SK-N-SH treated with all-trans-retinoic acid at 6 μM for 48 hours (cell line): ENCODE measurements around the gene HEXIM1.

Experiments used
- ATAC-seq: fragments of 200-7000 bp; cut with Tn5 transposase; 3 replicates; pipeline ENCODE4 v1.9.1; 2020; ENCODE audit warnings: mild to moderate bottlenecking, moderate library complexity
- ARNTL ChIP-seq: fragments of 450-650 bp; formaldehyde crosslinking; IDR thresholded peaks from 2 replicates; pipeline ENCODE4 v1.5.0; 2020; ENCODE audit warnings: low read depth, mild to moderate bottlenecking, moderate library complexity, borderline replicate concordance
- BACH2 ChIP-seq: fragments of 250-450 bp; sonication (Bioruptor Pico); IDR thresholded peaks from 2 replicates; pipeline ENCODE4 v1.9.0; 2021; ENCODE audit warnings: mild to moderate bottlenecking, borderline replicate concordance
- ESRRG ChIP-seq: fragments of 250-450 bp; sonication (Bioruptor Pico); IDR thresholded peaks from 2 replicates; pipeline ENCODE4 v1.6.1; 2021; ENCODE audit warnings: mild to moderate bottlenecking
- GLIS3 ChIP-seq: fragments of 250-450 bp; sonication (Bioruptor Pico); IDR thresholded peaks from 2 replicates; pipeline ENCODE4 v1.5.0; 2020; ENCODE audit warnings: mild to moderate bottlenecking, moderate library complexity
- ISL1 ChIP-seq: fragments of 250-450 bp; sonication (Bioruptor Pico); IDR thresholded peaks from 2 replicates; pipeline ENCODE4 v2.1.2; 2022; ENCODE audit warnings: mild to moderate bottlenecking, moderate library complexity
- OSR1 ChIP-seq: fragments of 250-450 bp; sonication (Bioruptor Pico); IDR thresholded peaks from 2 replicates; pipeline ENCODE4 v1.8.0; 2022; ENCODE audit warnings: moderate library complexity, mild to moderate bottlenecking, inconsistent platforms
- RARB ChIP-seq: fragments of 250-450 bp; sonication (Bioruptor Pico); IDR thresholded peaks from 2 replicates; pipeline ENCODE4 v1.8.0; 2021; ENCODE audit warnings: mild to moderate bottlenecking, moderate library complexity
- SNAI2 ChIP-seq: fragments of 250-450 bp; sonication (Bioruptor Pico); IDR thresholded peaks from 2 replicates; pipeline ENCODE4 v1.5.0; 2020; ENCODE audit warnings: mild to moderate bottlenecking, moderate library complexity
- TCF4 ChIP-seq: fragments of 250-450 bp; sonication (Bioruptor Pico); IDR thresholded peaks from 2 replicates; pipeline ENCODE4 v1.8.0; 2021; ENCODE audit warnings: mild to moderate bottlenecking, moderate library complexity, borderline replicate concordance
- TOX ChIP-seq: fragments of 250-450 bp; sonication (Bioruptor Pico); IDR thresholded peaks from 2 replicates; pipeline ENCODE4 v1.8.0; 2021; ENCODE audit warnings: mild to moderate bottlenecking, moderate library complexity, borderline replicate concordance
- ZC3H10 ChIP-seq: fragments of 250-450 bp; sonication (Bioruptor Pico); IDR thresholded peaks from 2 replicates; pipeline ENCODE4 v1.5.1; 2021; ENCODE audit warnings: mild to moderate bottlenecking, moderate library complexity
- ZFP30 ChIP-seq: fragments of 450-650 bp; formaldehyde crosslinking; IDR thresholded peaks from 2 replicates; pipeline ENCODE4 v1.5.0; 2022; ENCODE audit warnings: mild to moderate bottlenecking, moderate library complexity
- ZNF565 ChIP-seq: fragments of 450-650 bp; formaldehyde crosslinking; conservative IDR thresholded peaks from 2 replicates; pipeline ENCODE4 v1.5.0; 2020; ENCODE audit warnings: low read depth, mild to moderate bottlenecking, moderate library complexity
- ZNF70 ChIP-seq: fragments of 450-650 bp; formaldehyde crosslinking; IDR thresholded peaks from 2 replicates; pipeline ENCODE4 v1.5.0; 2020; ENCODE audit warnings: mild to moderate bottlenecking, moderate library complexity
- ZNF8 ChIP-seq: fragments of 450-650 bp; formaldehyde crosslinking; IDR thresholded peaks from 2 replicates; pipeline ENCODE4 v1.5.0; 2020; ENCODE audit warnings: mild to moderate bottlenecking, moderate library complexity
- TF ChIP-seq, protein P1 (sequence below): fragments of 250-450 bp; sonication (Bioruptor Pico); IDR thresholded peaks from 2 replicates; pipeline ENCODE4 v1.5.1; 2021; ENCODE audit warnings: mild to moderate bottlenecking, moderate library complexity
- TF ChIP-seq, protein P2 (sequence below): fragments of 250-450 bp; sonication (Bioruptor Pico); IDR thresholded peaks from 2 replicates; pipeline ENCODE4 v1.8.0; 2020; ENCODE audit warnings: mild to moderate bottlenecking, moderate library complexity, borderline replicate concordance
- TF ChIP-seq, protein P3 (sequence below): fragments of 250-450 bp; sonication (Bioruptor Pico); IDR thresholded peaks from 2 replicates; pipeline ENCODE4 v1.5.1; 2020; ENCODE audit warnings: low read depth, mild to moderate bottlenecking, moderate library complexity
- TF ChIP-seq, protein P4 (sequence below): fragments of 250-450 bp; sonication (Bioruptor Pico); IDR thresholded peaks from 2 replicates; pipeline ENCODE4 v1.5.0; 2020; ENCODE audit warnings: mild to moderate bottlenecking, moderate library complexity

The HEXIM1 gene

DNA sequence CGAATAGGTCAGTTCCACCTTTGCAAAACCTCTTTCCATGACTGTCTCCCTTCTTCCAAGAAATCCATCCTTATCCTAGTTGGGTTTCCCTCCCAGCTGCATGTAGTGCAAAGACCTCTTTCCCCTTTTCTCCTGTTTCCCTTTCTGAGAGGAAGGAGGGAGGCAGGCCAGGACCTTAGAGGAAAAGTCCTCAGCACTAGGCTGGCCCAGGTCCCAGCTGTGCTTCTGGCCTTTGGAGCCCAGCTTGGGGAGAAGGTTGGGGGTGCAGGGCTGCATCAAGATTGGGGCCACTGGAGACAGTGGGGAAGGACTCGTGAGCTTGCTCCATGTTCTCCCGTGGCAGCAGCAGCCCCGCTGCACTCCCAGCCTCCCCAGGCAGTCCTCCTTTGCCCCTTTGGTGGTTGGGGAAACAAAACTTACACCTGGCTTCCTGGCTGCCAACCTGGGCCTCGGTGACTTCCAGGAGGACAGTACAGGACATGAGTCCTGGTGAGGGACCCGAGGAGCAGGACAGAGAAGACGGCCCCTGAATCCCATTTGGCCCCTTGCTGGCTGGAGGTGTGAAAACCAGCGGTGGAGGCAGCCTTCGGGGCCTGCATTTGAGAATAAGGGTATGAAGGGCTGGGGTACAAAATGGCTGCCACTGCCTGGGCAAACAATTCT lies 13.9 kb downstream of the HEXIM1 start:
- peak; percentile 2; the same call in 1 of the 3 replicates for ATAC-seq
- no peak for TF ChIP-seq GLIS3 (CRISPR knock-in tag)
- TF ChIP-seq, protein P1, sequence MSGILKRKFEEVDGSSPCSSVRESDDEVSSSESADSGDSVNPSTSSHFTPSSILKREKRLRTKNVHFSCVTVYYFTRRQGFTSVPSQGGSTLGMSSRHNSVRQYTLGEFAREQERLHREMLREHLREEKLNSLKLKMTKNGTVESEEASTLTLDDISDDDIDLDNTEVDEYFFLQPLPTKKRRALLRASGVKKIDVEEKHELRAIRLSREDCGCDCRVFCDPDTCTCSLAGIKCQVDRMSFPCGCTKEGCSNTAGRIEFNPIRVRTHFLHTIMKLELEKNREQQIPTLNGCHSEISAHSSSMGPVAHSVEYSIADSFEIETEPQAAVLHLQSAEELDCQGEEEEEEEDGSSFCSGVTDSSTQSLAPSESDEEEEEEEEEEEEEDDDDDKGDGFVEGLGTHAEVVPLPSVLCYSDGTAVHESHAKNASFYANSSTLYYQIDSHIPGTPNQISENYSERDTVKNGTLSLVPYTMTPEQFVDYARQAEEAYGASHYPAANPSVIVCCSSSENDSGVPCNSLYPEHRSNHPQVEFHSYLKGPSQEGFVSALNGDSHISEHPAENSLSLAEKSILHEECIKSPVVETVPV (CRISPR knock-in tag) = no peak
- no peak for TF ChIP-seq ZC3H10 (CRISPR knock-in tag)
- no peak for TF ChIP-seq ZNF70 (CRISPR knock-in tag)
- TF ChIP-seq TOX (CRISPR knock-in tag) = no peak
- TF ChIP-seq OSR1 (CRISPR knock-in tag) = no peak
- no peak for TF ChIP-seq RARB (CRISPR knock-in tag)
- no peak for TF ChIP-seq ZNF8 (CRISPR knock-in tag)
- TF ChIP-seq ISL1 (CRISPR knock-in tag) = no peak
- no peak for TF ChIP-seq SNAI2 (CRISPR knock-in tag)
- TF ChIP-seq ESRRG = no peak
- no peak for TF ChIP-seq ZFP30 (CRISPR knock-in tag)
- TF ChIP-seq, protein P2, sequence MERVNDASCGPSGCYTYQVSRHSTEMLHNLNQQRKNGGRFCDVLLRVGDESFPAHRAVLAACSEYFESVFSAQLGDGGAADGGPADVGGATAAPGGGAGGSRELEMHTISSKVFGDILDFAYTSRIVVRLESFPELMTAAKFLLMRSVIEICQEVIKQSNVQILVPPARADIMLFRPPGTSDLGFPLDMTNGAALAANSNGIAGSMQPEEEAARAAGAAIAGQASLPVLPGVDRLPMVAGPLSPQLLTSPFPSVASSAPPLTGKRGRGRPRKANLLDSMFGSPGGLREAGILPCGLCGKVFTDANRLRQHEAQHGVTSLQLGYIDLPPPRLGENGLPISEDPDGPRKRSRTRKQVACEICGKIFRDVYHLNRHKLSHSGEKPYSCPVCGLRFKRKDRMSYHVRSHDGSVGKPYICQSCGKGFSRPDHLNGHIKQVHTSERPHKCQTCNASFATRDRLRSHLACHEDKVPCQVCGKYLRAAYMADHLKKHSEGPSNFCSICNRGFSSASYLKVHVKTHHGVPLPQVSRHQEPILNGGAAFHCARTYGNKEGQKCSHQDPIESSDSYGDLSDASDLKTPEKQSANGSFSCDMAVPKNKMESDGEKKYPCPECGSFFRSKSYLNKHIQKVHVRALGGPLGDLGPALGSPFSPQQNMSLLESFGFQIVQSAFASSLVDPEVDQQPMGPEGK = no peak
- TF ChIP-seq, protein P3, sequence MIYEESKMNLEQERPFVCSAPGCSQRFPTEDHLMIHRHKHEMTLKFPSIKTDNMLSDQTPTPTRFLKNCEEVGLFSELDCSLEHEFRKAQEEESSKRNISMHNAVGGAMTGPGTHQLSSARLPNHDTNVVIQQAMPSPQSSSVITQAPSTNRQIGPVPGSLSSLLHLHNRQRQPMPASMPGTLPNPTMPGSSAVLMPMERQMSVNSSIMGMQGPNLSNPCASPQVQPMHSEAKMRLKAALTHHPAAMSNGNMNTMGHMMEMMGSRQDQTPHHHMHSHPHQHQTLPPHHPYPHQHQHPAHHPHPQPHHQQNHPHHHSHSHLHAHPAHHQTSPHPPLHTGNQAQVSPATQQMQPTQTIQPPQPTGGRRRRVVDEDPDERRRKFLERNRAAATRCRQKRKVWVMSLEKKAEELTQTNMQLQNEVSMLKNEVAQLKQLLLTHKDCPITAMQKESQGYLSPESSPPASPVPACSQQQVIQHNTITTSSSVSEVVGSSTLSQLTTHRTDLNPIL (CRISPR knock-in tag) = no peak
- no peak for TF ChIP-seq BACH2 (CRISPR knock-in tag)

DNA sequence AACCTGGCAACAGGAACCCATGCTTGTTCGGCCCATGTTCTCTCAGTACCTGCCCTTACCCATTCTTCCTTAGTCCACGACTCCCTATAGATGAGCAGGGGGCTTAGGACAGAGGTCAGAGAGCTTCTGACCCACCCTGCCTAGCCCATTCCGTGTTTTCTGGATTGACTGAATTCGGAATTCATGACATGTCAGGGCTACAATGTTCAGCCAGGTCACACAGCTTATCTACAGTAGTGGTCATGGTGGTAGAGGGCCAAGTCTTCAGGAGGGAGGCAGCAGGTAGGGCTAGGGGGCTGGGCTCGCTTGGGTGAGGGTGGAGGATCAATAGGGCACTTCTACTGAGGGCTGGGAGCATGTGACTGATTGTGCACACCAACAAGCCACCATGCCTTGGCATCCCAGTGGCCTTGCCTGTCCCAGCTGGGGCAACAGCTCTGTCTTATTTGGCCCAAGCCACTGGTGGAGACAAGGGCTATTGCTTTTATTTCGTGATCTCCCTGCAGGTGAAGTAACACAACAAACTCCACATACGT lies 16.5 kb downstream of the HEXIM1 start:
- TF ChIP-seq RARB (CRISPR knock-in tag) = no peak
- no peak for TF ChIP-seq GLIS3 (CRISPR knock-in tag)
- TF ChIP-seq, protein P1 (CRISPR knock-in tag) = no peak
- TF ChIP-seq ISL1 (CRISPR knock-in tag) = no peak
- TF ChIP-seq, all 23 proteins: peak for 0

DNA sequence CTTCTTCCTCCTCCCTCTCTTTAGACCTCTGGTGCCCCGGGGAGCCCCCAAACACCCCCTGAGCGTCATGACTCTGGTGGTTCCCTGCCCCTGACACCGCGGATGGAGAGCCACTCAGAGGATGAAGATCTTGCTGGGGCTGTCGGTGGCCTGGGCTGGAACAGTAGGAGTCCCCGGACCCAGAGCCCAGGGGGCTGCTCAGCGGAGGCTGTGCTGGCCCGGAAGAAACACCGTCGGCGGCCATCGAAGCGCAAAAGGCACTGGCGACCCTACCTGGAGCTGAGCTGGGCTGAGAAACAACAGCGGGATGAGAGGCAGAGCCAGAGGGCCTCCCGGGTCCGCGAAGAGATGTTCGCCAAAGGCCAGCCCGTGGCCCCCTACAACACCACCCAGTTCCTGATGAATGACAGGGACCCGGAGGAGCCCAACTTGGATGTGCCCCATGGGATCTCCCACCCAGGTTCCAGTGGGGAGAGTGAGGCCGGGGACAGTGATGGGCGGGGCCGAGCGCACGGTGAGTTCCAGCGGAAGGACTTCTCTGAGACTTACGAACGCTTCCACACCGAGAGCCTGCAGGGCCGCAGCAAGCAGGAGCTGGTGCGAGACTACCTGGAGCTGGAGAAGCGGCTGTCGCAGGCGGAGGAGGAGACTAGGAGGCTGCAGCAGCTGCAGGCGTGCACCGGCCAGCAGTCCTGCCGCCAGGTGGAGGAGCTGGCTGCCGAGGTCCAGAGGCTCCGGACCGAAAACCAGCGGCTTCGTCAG lies 20.9 kb downstream of the HEXIM1 start:
- ATAC-seq = no peak
- TF ChIP-seq ZNF565 (CRISPR knock-in tag) (no peak), ZFP30 (CRISPR knock-in tag) (no peak)

More for the DNA sequence above, 16.5 kb downstream of the HEXIM1 start:
- ATAC-seq = no peak

DNA sequence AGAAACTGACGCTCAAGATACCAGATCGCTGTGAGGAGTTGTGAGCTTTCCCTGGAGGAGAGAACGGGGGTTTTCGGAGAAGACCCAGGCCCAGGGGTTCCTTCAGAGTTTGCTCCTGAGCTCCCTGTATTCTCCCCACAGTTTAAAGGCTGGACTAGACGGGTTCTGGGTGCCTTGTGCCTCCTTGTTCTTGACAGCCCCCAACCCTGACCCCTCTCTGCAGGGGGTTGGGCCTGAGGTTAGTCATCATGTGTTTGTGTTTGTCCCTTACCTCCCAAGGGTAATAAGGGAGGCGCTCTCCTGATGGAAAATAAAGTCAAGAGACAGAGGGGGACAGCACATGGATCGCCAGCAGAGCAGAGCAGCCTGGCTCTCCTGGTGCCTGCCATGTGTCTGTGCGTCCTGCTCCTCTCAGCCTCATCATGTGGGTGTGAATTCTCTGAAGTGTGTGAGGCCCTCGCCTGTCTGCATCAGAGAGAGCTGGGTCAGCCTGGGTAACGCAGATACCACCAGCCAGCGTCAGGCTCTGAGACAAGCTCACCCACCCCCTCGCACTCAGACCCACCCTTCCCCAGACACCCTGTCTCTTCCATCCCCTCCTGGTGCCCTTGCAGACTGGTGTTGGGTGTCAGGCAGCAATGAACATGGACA lies 22.1 kb downstream of the HEXIM1 start:
- ATAC-seq = no peak
- TF ChIP-seq, protein P1 (CRISPR knock-in tag) = no peak
- no peak for TF ChIP-seq ESRRG
- no peak for TF ChIP-seq ZNF70 (CRISPR knock-in tag)
- TF ChIP-seq, protein P2 = no peak
- no peak for TF ChIP-seq ZNF565 (CRISPR knock-in tag)
- TF ChIP-seq BACH2 (CRISPR knock-in tag) = no peak
- no peak for TF ChIP-seq ZNF8 (CRISPR knock-in tag)
- TF ChIP-seq SNAI2 (CRISPR knock-in tag) = no peak
- TF ChIP-seq, protein P4, sequence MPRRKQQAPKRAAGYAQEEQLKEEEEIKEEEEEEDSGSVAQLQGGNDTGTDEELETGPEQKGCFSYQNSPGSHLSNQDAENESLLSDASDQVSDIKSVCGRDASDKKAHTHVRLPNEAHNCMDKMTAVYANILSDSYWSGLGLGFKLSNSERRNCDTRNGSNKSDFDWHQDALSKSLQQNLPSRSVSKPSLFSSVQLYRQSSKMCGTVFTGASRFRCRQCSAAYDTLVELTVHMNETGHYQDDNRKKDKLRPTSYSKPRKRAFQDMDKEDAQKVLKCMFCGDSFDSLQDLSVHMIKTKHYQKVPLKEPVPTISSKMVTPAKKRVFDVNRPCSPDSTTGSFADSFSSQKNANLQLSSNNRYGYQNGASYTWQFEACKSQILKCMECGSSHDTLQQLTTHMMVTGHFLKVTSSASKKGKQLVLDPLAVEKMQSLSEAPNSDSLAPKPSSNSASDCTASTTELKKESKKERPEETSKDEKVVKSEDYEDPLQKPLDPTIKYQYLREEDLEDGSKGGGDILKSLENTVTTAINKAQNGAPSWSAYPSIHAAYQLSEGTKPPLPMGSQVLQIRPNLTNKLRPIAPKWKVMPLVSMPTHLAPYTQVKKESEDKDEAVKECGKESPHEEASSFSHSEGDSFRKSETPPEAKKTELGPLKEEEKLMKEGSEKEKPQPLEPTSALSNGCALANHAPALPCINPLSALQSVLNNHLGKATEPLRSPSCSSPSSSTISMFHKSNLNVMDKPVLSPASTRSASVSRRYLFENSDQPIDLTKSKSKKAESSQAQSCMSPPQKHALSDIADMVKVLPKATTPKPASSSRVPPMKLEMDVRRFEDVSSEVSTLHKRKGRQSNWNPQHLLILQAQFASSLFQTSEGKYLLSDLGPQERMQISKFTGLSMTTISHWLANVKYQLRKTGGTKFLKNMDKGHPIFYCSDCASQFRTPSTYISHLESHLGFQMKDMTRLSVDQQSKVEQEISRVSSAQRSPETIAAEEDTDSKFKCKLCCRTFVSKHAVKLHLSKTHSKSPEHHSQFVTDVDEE (CRISPR knock-in tag) = no peak
- no peak for TF ChIP-seq TCF4 (CRISPR knock-in tag)
- no peak for TF ChIP-seq GLIS3 (CRISPR knock-in tag)
- no peak for TF ChIP-seq RARB (CRISPR knock-in tag)
- no peak for TF ChIP-seq ARNTL (CRISPR knock-in tag)
